ENCODE results near the gene S100B.

DNA sequence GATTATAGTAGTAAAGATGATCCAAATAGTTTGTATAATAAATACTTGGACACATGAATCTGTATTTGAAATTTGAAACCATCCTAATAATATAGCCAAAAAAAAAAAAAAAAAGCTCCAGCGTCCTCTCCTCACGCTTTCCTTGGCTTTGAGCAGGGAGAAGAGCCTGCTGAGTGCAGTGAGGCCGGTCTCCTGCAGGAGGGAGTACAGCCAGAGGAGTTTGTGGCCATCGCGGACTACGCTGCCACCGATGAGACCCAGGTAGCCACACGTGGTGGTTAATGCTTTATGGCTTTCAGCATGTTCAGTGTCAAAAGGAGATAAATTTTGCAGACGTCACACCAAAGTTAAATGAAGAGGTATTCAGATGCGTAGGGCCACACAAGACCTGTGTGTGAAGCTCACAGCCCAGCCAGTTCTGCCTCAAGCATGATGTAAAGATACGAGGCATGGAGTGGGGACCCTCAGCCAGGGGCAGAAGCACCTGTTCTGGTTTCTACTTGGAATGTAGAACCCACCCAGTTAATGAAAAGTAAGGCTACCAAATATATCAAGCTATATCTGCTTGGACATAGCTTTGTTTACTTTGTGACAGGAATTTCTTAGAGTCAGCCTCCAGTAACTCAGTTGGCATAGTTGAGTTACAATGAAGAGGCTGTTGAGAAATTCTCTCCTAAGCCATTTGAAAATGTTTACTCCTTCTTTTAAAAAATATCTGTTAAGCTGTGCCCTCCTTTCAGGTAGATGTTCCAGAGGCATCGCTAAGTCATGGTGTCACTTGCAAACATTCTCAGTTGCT is 38.7 kb upstream of the S100B start:
- no peak for TF ChIP-seq POLR2A (IDR thresholded peaks at IDR 0.05; ENCODE audit: low read length)
- no peak for TF ChIP-seq GATA1 (IDR thresholded peaks at IDR 0.05; ENCODE audit: low read depth, low read length)

Data from erythroblast (primary cell).